Measurements from ENCODE around the gene KRTAP10-3.
"Not testable (repeated sequence)": the region's sequence is repeated elsewhere in the genome, so short reads cannot be mapped to it uniquely, and the experiment has no call there.

Gene KRTAP10-3

DNA sequence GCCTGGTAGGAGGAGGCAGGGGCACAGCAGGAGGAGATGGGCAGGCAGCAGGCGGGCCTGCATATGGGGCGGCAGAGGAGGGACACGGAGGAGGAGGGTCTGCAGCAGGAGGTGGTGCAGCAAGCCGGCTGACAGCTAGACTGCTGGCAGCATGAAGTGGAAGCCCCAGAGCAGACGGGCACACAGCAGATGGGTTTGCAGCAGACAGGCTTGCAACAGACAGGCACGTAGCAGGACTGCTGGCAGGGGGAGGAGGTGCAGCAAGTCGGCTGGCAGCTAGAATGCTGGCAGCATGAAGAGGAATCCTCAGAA, 21.2 kb upstream of the KRTAP10-3 start:
- DNase-seq (ENCODE audit: low spot score in 2 of 2) (peak in 1 of 2 donors; percentile 32), ATAC-seq (no peak)
- peaks cover 8% of the 10 kb centered on the region for H3K4me1 Mint-ChIP-seq
- peaks cover 15% of the 10 kb centered on the region for H3K9me3 Mint-ChIP-seq
- H3K4me3 Mint-ChIP-seq, result no peak overlapping the region
- H3K36me3 Mint-ChIP-seq, result no peaks in the 10 kb centered on the region
- H3K27ac Mint-ChIP-seq, result no peak overlapping the region

DNA sequence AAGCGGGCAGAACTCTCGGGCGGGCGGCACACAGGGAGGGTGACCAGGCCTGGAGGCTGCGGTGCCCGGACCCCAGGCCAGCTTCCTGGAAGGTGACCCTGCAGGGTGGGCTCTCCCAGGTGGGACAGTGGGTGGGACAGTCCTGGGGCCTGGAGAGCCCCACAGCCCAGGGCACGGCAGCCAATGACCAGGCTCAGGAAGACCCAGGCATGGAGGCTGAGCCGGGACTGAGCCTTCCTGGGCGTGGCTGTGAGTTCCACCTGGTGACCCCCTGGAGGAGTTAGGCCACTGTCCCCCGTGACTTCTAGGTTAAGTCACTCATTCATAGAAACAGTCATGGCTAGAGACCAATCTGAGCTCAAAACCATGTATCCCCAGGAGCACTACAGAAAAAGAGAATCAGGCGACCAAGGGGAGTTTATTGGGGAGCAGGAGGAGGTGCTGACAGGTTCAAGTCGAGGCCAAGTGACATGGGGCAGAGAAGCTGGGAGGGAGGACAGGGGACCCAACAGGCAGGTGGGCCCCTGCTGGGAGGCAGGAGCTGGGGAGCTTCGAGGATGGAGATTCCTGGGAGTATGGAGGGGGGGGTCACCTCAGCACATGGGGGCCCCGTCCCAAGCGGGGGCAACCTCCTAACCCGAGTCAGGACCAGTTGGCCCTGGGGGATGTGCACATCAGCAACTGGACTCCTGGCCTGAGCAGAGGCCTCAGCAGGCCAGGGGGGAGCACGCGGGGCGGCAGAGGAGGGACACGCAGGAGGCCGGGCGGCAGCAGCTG, 20.6 kb upstream of the KRTAP10-3 start:
- Mint-ChIP-seq H3K27ac (no peak overlapping the region), H3K9me3 (peaks cover 15% of the 10 kb centered on the region), H3K36me3 (no peaks in the 10 kb centered on the region), H3K4me3 (no peak overlapping the region), H3K4me1 (peaks cover 14% of the 10 kb centered on the region)
- DNase-seq (ENCODE audit: low spot score in 2 of 2) (peak in 1 of 2 donors; percentile 30), ATAC-seq (no peak)

DNA sequence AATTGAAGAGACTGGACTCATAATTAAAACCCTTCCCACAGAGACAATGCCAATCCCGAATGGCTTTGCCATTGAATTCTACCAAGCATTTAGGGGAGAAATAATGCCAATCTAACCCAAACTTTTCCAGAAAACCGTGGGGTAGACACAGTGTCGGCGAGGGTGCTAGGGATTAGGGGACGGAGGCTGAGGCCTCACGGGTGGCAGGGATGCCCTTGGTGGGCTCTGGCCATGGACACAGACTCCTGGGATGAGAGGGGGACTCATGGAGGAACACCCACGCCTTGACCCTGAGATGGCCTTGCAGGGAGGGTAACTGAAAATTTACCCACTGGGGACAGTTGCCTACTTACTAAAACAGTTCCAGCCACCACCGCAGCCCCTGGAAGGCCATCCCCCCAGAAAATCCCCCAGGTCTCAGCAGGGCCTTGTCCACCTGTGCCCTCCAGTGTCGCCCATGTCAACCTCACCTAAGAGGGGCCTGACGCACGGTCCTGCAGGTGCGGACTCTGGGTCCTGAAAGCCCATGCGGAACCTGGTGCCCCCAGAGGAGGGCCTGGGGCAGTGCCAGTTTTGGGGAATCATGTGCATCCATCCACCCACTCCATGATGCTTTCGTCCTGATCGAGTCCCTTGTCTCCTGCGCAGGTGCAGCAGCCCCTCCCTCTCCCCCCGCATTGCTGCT, 19.9 kb upstream of the KRTAP10-3 start:
- no peak for DNase-seq (ENCODE audit: low spot score in 2 of 2)
- Mint-ChIP-seq H3K4me1 (peaks cover 14% of the 10 kb centered on the region), H3K27ac (no peak overlapping the region), H3K36me3 (no peaks in the 10 kb centered on the region), H3K4me3 (no peak overlapping the region), H3K9me3 (peaks cover 15% of the 10 kb centered on the region)
- no peak for ATAC-seq

DNA sequence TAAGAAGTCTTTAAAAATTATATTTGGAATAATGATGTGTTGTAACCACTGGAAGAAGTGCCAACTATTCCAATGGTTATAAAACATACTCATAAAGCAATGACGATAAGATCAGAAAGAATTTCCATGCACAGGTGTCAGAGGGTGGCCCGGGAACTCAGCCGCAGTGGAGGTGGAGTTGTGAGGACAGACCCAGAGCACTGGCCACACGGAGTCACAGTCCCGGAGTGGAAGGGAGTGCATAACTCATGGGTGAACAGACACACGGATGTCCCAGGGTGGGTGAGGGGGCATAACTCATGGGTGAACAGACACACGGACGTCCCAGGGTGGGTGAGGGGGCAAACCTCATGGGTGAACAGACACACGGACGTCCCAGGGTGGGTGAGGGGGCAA, 17.4 kb upstream of the KRTAP10-3 start:
- no peaks in the 10 kb centered on the region for H3K36me3 Mint-ChIP-seq
- peaks cover 10% of the 10 kb centered on the region for H3K9me3 Mint-ChIP-seq
- H3K4me1 Mint-ChIP-seq, result peaks cover 14% of the 10 kb centered on the region
- DNase-seq (ENCODE audit: low spot score in 2 of 2) (no peak), ATAC-seq (no peak)
- no peak overlapping the region for H3K4me3 Mint-ChIP-seq
- H3K27ac Mint-ChIP-seq, result no peak overlapping the region

DNA sequence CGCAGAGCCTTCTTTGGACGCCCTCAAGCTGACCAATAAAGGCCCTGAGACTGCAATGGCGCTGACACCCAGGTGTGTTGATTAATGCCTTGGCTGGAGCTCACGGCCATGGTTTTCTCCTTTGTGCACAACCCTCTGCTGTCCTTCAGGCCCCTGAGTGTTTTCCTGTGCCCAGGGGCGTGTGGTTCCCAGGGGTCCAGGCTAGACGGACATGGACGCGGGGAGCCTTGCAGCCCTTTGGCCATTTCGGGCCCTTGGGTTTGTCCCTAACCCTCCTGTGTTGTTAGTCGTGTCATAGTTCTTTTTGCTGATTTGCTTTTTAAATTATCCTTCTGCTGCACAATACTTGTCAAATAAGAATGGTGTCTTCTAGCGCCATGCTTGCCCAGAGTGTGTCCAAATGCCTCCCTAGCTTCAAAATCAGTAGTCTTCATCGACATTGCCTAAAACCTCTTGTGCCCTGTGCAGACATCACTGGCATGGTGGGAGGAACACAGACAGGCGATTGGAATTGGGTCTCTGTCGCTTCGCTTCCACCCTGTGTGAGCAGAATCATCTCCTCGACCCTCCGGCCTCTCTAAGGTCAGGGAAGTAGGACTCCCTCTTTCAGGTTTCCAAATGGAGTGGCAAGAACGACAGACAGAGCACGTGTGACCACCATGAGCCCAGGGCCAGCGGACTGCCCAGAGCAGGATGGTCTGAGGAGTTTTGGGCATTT, 16.9 kb upstream of the KRTAP10-3 start:
- H3K36me3 Mint-ChIP-seq, result no peaks in the 10 kb centered on the region
- H3K4me1 Mint-ChIP-seq, result peaks cover 14% of the 10 kb centered on the region
- no peak overlapping the region for H3K27ac Mint-ChIP-seq
- H3K9me3 Mint-ChIP-seq, result peaks cover 8% of the 10 kb centered on the region
- no peak overlapping the region for H3K4me3 Mint-ChIP-seq
- DNase-seq (ENCODE audit: low spot score in 2 of 2), result no peak
- no peak for ATAC-seq

DNA sequence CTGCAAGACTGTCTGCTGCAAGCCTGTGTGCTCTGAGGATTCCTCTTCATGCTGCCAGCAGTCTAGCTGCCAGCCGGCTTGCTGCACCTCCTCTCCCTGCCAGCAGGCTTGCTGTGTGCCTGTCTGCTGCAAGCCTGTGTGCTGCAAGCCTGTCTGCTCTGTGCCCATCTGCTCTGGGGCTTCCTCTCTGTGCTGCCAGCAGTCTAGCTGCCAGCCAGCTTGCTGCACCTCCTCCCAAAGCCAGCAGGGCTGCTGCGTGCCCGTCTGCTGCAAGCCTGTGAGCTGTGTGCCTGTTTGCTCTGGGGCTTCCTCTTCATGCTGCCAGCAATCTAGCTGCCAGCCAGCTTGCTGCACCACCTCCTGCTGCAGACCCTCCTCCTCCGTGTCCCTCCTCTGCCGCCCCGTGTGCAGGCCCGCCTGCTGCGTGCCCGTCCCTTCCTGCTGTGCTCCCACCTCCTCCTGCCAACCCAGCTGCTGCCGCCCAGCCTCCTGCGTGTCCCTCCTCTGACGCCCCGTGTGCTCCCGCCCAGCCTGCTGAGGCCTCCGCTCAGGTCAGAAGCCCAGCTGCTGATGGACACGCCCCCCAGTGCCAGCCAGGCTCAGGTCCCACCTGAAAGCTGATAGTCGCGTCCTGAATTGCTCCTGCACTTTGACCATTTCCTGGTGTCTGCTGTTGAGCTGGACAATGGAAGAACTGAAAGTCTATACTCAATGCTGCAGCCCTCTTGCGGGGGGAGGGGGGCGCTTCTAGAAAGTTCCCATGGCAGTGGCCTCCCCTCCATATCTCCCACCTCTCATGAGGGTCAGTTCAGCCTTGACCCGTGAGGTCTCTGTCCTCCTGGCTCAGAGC, 16.1 kb upstream of the KRTAP10-3 start:
- no peak for ATAC-seq
- no peaks in the 10 kb centered on the region for H3K36me3 Mint-ChIP-seq
- peaks cover 6% of the 10 kb centered on the region for H3K9me3 Mint-ChIP-seq
- no peak overlapping the region for H3K27ac Mint-ChIP-seq
- DNase-seq (ENCODE audit: low spot score in 2 of 2), result peak in 1 of 2 donors; percentile 34
- H3K4me1 Mint-ChIP-seq, result peaks cover 9% of the 10 kb centered on the region
- H3K4me3 Mint-ChIP-seq, result no peak overlapping the region

DNA sequence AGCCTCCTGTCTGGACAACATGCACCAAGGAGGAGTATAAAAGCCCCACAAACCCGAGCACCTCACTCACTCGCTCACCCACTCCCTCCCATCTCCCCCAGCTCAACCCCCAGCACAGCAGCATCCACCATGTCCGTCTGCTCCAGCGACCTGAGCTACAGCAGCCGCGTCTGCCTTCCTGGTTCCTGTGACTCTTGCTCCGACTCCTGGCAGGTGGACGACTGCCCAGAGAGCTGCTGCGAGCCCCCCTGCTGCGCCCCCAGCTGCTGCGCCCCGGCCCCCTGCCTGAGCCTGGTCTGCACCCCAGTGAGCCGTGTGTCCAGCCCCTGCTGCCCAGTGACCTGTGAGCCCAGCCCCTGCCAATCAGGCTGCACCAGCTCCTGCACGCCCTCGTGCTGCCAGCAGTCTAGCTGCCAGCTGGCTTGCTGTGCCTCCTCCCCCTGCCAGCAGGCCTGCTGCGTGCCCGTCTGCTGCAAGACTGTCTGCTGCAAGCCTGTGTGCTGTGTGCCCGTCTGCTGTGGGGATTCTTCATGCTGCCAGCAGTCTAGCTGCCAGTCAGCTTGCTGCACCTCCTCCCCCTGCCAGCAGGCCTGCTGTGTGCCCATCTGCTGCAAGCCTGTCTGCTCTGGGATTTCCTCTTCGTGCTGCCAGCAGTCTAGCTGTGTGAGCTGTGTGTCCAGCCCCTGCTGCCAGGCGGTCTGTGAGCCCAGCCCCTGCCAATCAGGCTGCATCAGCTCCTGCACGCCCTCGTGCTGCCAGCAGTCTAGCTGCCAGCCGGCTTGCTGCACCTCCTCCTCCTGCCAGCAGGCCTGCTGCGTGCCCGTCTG, 15.2 kb upstream of the KRTAP10-3 start, which contains the start of gene KRTAP10-4:
Gene KRTAP10-4, plus strand, starts transcription at position 100 of the 827 bp plus-strand sequence. Its CDS starts 30 bp downstream, at position 130.
- peak in 1 of 2 donors; percentile 32 for DNase-seq (ENCODE audit: low spot score in 2 of 2)
- not testable (repeated sequence) for ATAC-seq, H3K4me3 Mint-ChIP-seq, H3K27ac Mint-ChIP-seq, H3K36me3 Mint-ChIP-seq, H3K9me3 Mint-ChIP-seq
- peaks cover 16% of the 10 kb centered on the region for H3K4me1 Mint-ChIP-seq

DNA sequence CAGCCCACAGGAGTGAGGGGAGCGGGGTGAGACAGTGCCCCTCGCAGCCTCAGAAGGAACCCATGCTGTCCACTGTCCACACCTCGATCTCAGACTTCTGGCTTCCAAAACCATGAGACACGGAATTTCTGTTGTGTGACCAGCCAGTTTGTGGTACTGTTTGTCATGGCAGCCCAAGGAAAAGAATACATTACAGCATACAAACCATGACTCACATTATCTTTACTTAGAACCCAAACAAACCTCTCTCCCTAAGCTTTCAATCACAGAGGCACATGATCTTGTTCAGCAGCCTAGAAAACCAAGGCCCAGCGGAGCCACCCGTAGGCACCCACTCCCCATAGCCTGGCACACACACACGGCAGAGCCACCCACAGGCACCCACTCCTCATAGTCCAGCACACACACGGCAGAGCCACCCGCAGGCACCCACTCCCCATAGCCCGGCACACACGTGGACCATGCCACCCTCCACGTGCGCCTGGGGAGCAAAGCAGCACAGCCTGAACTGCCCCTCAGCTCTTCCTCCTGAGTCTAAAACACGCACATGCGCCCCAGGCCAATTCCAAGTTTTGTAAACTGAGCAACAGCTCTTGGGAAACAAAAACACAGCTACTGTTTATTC, 14.5 kb upstream of the KRTAP10-3 start:
- no peak overlapping the region for H3K4me3 Mint-ChIP-seq
- DNase-seq (ENCODE audit: low spot score in 2 of 2) (no peak), ATAC-seq (no peak)
- H3K9me3 Mint-ChIP-seq, result peaks cover 6% of the 10 kb centered on the region
- no peaks in the 10 kb centered on the region for H3K36me3 Mint-ChIP-seq
- H3K27ac Mint-ChIP-seq, result no peak overlapping the region
- H3K4me1 Mint-ChIP-seq, result peaks cover 16% of the 10 kb centered on the region

DNA sequence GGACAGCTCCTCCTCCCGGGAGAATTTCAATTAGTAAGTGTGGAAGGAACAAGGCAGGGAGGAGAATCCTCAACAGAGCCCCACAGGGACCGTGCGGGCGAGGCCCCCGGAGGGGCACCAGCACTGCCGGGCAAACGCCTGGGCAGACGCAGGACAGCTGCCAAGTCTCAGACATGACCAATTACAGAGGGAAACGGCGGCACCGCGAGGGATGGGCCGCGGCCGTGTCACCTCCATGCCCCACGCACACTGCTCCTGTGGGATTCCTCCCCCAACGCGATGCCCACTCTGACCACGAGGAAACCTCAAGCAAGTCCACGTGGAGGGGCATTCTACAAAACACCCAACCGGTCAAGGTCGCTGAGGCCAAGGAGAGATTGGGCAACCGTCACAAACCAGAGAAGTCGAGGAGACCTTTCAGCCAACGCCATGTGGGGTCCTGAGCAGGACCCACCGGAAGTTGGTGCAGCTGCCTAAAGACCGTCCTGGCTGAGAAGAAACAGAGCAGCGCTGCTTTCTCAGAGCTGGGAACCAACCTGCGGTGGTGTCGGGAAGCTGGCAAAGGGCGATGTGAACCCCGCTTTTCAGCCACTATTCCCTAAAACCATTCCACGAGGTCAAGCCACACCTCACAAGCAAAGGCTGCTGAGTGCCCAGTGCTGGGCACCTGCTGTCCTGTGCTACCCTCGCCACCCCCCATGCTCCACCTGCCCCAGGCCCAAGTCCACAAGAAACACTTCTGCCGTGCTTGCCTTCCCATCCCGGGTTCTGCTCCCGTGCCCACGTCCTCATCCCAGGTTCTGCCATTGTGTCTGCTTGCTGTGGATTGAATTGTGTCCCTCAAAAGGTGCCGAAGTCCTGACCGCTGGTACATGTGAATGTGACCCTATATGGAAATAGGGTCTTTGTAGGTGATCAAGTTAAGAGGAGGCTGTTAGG, 13.5 kb upstream of the KRTAP10-3 start:
- no peak for DNase-seq (ENCODE audit: low spot score in 2 of 2)
- Mint-ChIP-seq H3K4me1 (peaks cover 16% of the 10 kb centered on the region), H3K9me3 (peaks cover 3% of the 10 kb centered on the region), H3K4me3 (no peak overlapping the region), H3K27ac (no peak overlapping the region), H3K36me3 (no peaks in the 10 kb centered on the region)
- no peak for ATAC-seq

DNA sequence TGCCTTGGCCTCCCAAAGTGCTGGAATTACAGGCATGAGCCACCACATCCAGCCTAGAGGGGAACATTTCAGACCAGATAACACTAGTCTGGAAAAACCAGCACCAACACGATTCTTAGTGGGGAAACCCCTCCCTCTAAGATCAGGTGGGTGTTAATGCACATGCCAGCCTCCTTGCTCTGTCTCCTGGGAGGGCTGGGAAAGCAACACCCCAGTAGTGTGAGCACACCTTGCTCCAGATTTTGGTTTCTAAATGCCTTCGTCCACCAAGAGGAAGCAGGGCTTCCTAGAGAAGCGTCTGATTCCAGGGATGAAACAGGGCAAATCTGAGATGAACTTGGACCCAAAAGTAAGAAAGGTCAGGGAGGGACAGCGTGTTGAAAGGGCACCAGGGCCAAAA, 12.7 kb upstream of the KRTAP10-3 start:
- Mint-ChIP-seq H3K4me3 (no peak overlapping the region), H3K36me3 (no peaks in the 10 kb centered on the region), H3K9me3 (no peaks in the 10 kb centered on the region), H3K4me1 (peaks cover 16% of the 10 kb centered on the region), H3K27ac (no peak overlapping the region)
- DNase-seq (ENCODE audit: low spot score in 2 of 2) (no peak), ATAC-seq (no peak)

DNA sequence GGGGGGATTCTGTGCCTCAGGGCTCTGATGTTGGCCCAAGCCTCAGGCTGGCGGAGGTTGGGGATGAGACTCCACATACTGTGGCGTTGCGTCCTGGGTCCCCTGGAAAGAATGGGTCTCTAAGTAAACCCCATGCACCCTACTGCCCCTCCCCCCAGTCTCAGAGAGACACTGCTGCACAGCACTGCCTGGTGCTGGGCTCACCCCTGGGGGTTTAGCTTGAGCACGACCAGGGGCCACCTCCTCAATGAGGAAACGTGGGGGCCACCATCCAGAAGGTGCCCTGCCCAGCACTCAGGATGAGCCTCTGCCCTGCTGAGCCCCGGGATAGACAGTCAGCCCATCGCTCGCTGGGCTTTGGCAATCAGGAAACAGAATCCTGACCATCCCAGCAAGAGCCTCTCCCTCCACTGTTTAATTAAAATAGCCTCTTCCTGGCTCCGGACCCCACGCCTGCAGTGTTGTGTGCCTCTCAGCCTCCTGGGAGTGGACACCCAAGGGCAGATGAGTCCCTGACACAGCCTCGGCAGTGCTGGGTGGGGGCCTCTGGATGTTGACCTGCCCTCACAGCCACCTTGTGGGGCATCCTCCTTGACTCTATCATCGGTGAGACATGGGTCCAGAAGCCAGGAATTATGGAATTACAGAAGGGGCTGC, 11.4 kb upstream of the KRTAP10-3 start:
- ATAC-seq, result no peak
- Mint-ChIP-seq H3K36me3 (no peaks in the 10 kb centered on the region), H3K4me3 (no peak overlapping the region), H3K4me1 (peaks cover 19% of the 10 kb centered on the region), H3K27ac (no peak overlapping the region), H3K9me3 (no peaks in the 10 kb centered on the region)
- DNase-seq (ENCODE audit: low spot score in 2 of 2), result peak in 1 of 2 donors; percentile 30

DNA sequence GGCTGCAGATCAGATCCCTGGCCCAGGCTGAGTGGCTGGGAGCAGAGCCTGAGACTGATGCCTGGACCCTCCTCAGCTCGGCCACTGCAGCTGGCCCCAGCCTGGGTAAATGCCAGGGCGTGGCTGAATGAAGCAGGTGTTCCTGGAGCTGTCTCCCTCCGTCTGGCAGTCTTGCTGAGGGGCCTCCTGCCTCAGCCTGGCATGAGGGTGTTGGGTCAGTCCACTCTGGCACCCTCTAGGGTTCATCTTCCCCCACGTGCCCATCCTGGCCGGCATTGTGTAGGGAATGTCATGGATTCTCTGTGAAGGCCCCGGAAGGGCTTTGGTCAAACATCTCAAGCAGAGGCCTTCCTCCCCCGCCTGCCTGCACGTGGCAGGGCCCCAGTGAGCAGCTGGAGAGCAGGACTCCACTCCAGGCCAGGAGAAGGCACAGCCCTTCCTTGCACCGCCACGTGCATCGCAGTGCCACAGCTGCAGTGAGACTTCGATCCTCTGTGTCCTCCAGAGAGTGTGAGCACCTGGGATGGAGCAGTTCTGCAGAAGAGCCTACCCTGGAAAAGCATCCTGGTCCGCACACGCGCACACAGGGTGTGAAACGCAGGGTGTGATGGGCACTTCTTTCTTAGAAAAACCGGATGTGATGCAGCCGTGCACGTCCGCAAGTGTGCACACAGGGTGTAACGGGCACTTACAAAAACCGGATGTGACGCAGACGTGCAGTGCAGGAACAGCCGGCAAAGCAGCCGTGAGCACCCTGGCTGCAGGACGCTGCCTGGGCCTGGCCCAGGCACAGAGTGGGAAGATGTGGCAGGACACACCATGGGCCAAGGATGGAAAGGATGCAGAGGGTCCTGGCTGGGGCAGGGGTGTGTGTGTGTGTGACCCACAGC, 10.3 kb upstream of the KRTAP10-3 start:
- Mint-ChIP-seq H3K4me3 (no peak overlapping the region), H3K4me1 (peaks cover 17% of the 10 kb centered on the region), H3K27ac (no peak overlapping the region), H3K9me3 (no peaks in the 10 kb centered on the region), H3K36me3 (no peaks in the 10 kb centered on the region)
- DNase-seq (ENCODE audit: low spot score in 2 of 2) (no peak), ATAC-seq (no peak)

All from stimulated activated effector memory CD8-positive, alpha-beta T cell treated with anti-CD3 and anti-CD28 coated beads, Interleukin-12 subunit alpha, Interleukin-12 subunit beta, amount 100 ng/mL, for 72 hours (primary cell).